Measurements from ENCODE around the gene AIG1. TPM values are rescaled to one million over a fixed set of nuclear protein-coding genes. Genes with fewer than 3 reads are reported as not detected.

AIG1 gene
- total RNA-seq, 2 experiments from 2014 or later, result 0.40 to 0.85 TPM

DNA sequence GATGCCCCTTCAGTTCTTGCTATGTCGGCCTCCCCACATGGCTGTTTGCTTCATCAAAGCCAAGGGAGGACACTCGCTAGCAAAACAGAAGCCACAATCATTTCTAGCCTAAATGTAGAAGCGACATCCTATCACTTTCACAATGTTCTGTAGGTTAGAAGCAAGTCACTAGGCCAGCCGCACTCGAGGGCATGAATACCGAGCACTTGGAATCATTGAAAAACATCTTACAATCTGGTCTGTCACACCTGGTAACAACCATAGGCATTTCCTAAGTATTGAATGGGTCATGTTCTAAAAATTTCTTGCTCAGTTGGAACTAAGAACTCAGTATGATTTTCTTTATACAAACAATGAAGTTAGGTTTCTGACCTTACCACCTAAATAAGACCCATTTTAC is 192.3 kb downstream of the AIG1 start:
- Histone ChIP-seq H4K20me1 (ENCODE audit: insufficient read depth, low read length) (no peaks in the 10 kb centered on the region), H2AFZ (ENCODE audit: low read length) (no peak overlapping the region), H3K27ac (ENCODE audit: low read depth, low read length, poor library complexity, severe bottlenecking) (no peak overlapping the region), H3K36me3 (ENCODE audit: insufficient read depth, low read length) (no peaks in the 10 kb centered on the region), H3K4me3 (ENCODE audit: low read depth, low read length, poor library complexity, severe bottlenecking) (no peak overlapping the region), H3K9me3 (ENCODE audit: low read length) (no peaks in the 10 kb centered on the region), H3K4me2 (ENCODE audit: low read length) (no peak overlapping the region), H3K4me1 (ENCODE audit: insufficient read depth, low read length, poor library complexity, severe bottlenecking) (no peaks in the 10 kb centered on the region), H3K9me2 (ENCODE audit: insufficient read depth, low read length) (peaks cover 4% of the 10 kb centered on the region; the same call in 1 of the 2 replicates), H3K79me2 (ENCODE audit: insufficient read depth, low read depth, low read length) (no peaks in the 10 kb centered on the region)
- BruUV-seq (replicated peaks), result no TSS peak
- CTCF ChIA-PET (ENCODE audit: unreplicated experiment), result no interaction called here
- POLR2A ChIA-PET, result no interaction called here
- no peak for TF ChIP-seq EZH2phosphoT487 (IDR thresholded peaks at IDR 0.05; ENCODE audit: borderline replicate concordance, low read depth, low read length)
- TF ChIP-seq, protein P1, sequence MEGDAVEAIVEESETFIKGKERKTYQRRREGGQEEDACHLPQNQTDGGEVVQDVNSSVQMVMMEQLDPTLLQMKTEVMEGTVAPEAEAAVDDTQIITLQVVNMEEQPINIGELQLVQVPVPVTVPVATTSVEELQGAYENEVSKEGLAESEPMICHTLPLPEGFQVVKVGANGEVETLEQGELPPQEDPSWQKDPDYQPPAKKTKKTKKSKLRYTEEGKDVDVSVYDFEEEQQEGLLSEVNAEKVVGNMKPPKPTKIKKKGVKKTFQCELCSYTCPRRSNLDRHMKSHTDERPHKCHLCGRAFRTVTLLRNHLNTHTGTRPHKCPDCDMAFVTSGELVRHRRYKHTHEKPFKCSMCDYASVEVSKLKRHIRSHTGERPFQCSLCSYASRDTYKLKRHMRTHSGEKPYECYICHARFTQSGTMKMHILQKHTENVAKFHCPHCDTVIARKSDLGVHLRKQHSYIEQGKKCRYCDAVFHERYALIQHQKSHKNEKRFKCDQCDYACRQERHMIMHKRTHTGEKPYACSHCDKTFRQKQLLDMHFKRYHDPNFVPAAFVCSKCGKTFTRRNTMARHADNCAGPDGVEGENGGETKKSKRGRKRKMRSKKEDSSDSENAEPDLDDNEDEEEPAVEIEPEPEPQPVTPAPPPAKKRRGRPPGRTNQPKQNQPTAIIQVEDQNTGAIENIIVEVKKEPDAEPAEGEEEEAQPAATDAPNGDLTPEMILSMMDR (conservative IDR thresholded peaks at IDR 0.05; ENCODE audit: low read length), result no peak
- no peak for DNase-seq (ENCODE audit: low spot score)
- intact Hi-C loops (cut with micrococcal nuclease; ENCODE audit: unreplicated experiment), result no loop called here

DNA sequence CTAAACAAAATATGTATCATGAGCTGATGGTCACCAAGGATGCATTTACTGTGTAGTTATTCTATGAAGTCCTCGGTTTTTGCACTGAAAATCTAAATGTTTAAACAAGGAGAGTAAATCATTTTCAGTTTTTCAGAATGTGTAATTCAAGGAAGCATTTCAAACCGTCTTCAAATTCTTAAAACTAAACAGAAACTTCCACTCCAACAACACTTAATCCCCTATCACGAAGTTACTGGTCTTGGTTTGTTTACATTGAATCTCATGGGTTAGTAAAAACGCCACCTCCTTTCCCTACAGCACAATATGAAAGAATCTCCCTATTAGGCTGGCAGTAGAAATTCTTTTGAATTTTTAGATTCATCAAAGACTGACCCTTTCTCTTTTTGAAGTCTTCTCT is 192.9 kb downstream of the AIG1 start:
- H4K20me1 ChIP-seq (ENCODE audit: insufficient read depth, low read length), result no peaks in the 10 kb centered on the region
- H3K4me3 ChIP-seq (ENCODE audit: low read depth, low read length, poor library complexity, severe bottlenecking), result no peak overlapping the region
- H3K4me1 ChIP-seq (ENCODE audit: insufficient read depth, low read length, poor library complexity, severe bottlenecking), result no peaks in the 10 kb centered on the region
- H3K4me2 ChIP-seq (ENCODE audit: low read length), result no peak overlapping the region
- H3K9me3 ChIP-seq (ENCODE audit: low read length), result no peaks in the 10 kb centered on the region
- TF ChIP-seq, protein P1 (conservative IDR thresholded peaks at IDR 0.05; ENCODE audit: low read length), result no peak
- TF ChIP-seq EZH2phosphoT487 (IDR thresholded peaks at IDR 0.05; ENCODE audit: borderline replicate concordance, low read depth, low read length), result no peak
- no peaks in the 10 kb centered on the region for H3K36me3 ChIP-seq (ENCODE audit: insufficient read depth, low read length)
- intact Hi-C loops (cut with micrococcal nuclease; ENCODE audit: unreplicated experiment), result no loop called here
- H3K79me2 ChIP-seq (ENCODE audit: insufficient read depth, low read depth, low read length), result no peaks in the 10 kb centered on the region
- ChIA-PET CTCF (ENCODE audit: unreplicated experiment) (no interaction called here), POLR2A (interaction anchor here (0.5 kb wide), 1 partner anchor 859 kb away, joined by 3 read pairs; no protein-coding TSS in a partner anchor)
- no TSS peak for BruUV-seq (replicated peaks)
- no peak for DNase-seq (ENCODE audit: low spot score)
- H3K9me2 ChIP-seq (ENCODE audit: insufficient read depth, low read length), result peaks cover 4% of the 10 kb centered on the region; the same call in 1 of the 2 replicates
- no peak overlapping the region for H2AFZ ChIP-seq (ENCODE audit: low read length)
- H3K27ac ChIP-seq (ENCODE audit: low read depth, low read length, poor library complexity, severe bottlenecking), result no peak overlapping the region

DNA sequence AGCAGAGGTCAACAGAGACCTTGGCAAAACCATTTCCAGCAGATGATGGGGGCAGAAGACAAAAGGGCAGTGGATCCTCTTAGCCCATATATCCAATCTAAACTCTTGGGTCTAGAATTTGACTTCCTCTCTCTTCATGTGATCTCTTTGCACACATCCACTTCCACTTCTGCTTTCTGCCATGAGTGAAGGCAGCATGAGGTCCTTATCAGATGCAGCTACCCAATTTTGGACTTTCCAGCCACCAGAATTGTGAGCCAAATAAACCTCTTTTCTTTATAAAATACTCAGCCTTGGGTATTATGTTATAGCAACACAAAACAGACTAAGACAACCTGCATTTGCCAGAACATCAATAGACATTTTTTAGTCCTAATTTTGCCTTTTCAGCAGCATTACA is 198.3 kb downstream of the AIG1 start:
- intact Hi-C loops (cut with micrococcal nuclease; ENCODE audit: unreplicated experiment), result no loop called here
- peak; percentile 2 for DNase-seq (ENCODE audit: low spot score)
- Histone ChIP-seq H3K4me1 (ENCODE audit: insufficient read depth, low read length, poor library complexity, severe bottlenecking) (no peaks in the 10 kb centered on the region), H4K20me1 (ENCODE audit: insufficient read depth, low read length) (no peaks in the 10 kb centered on the region), H3K4me3 (ENCODE audit: low read depth, low read length, poor library complexity, severe bottlenecking) (no peak overlapping the region), H3K79me2 (ENCODE audit: insufficient read depth, low read depth, low read length) (no peaks in the 10 kb centered on the region), H3K9me3 (ENCODE audit: low read length) (no peaks in the 10 kb centered on the region), H3K36me3 (ENCODE audit: insufficient read depth, low read length) (no peaks in the 10 kb centered on the region), H3K9me2 (ENCODE audit: insufficient read depth, low read length) (peaks cover 4% of the 10 kb centered on the region; the same call in 1 of the 2 replicates), H3K27ac (ENCODE audit: low read depth, low read length, poor library complexity, severe bottlenecking) (no peak overlapping the region), H2AFZ (ENCODE audit: low read length) (no peak overlapping the region), H3K4me2 (ENCODE audit: low read length) (no peak overlapping the region)
- ChIA-PET CTCF (ENCODE audit: unreplicated experiment) (no interaction called here), POLR2A (no interaction called here)
- no TSS peak for BruUV-seq (replicated peaks)
- TF ChIP-seq EZH2phosphoT487 (IDR thresholded peaks at IDR 0.05; ENCODE audit: borderline replicate concordance, low read depth, low read length), result no peak
- TF ChIP-seq, protein P1 (conservative IDR thresholded peaks at IDR 0.05; ENCODE audit: low read length), result no peak
